H1 (cell line): ENCODE data around the gene TAF3. TPM values are rescaled to one million over a fixed set of nuclear protein-coding genes. Genes with fewer than 3 reads are reported as not detected.
A peak's percentile ranks its signal among the peaks of the same experiment; 100 is the strongest.

Experiments used
- CTCF ChIA-PET: fragments of 300-600 bp; sonication (Branson Sonifier 250); formaldehyde crosslinking; loops from one replicate; lab custom pipeline; 2021; ENCODE audit not compliant: partially characterized antibody; lab: Charles Lee
- POLR2A ChIA-PET: fragments of 300-600 bp; sonication (Branson Sonifier 250); formaldehyde crosslinking; loops from one replicate; lab custom pipeline; 2021; ENCODE audit warnings: inconsistent platforms; ENCODE audit not compliant: partially characterized antibody; lab: Charles Lee
- DNase-seq, 2 experiments: peaks; one replicate each; pipeline versions ENCODE4 v3.0.0 to v3.0.0-alpha.2; 2010 to 2022; ENCODE audit warnings: low spot score in 2 of 2, low read depth in 1 of 2, mixed read lengths in 1 of 2
- FAIRE-seq: peaks from 2 replicates; lab custom pipeline; 2011; peaks lifted over from hg19 to GRCh38; lab: Jason Lieb, UNC
- H2AFZ ChIP-seq: 2 replicates; pipeline ENCODE4 v1.8.1; 2012; ENCODE audit warnings: low read length, inconsistent platforms
- H2AK5ac ChIP-seq: 2 replicates; pipeline ENCODE4 v1.6.1; 2013; ENCODE audit warnings: low read depth, low read length
- H2BK120ac ChIP-seq: replicated peaks from 2 replicates; pipeline ENCODE3; 2013; ENCODE audit warnings: low read depth, low read length, inconsistent platforms
- H2BK12ac ChIP-seq: 2 replicates; pipeline ENCODE4 v1.6.1; 2013; ENCODE audit warnings: low read depth, low read length
- H2BK15ac ChIP-seq: 2 replicates; pipeline ENCODE4 v1.6.1; 2013; ENCODE audit warnings: low read length
- H2BK20ac ChIP-seq: 2 replicates; pipeline ENCODE4 v1.6.1; 2013; ENCODE audit warnings: low read length
- H2BK5ac ChIP-seq: 2 replicates; pipeline ENCODE4 v1.6.1; 2013; ENCODE audit warnings: low read depth, low read length
- H3K14ac ChIP-seq: 2 replicates; pipeline ENCODE4 v1.6.1; 2013; ENCODE audit warnings: inconsistent platforms; ENCODE audit not compliant: insufficient read length
- H3K18ac ChIP-seq: 2 replicates; pipeline ENCODE4 v1.6.1; 2013; ENCODE audit warnings: low read length; ENCODE audit errors: extremely low read depth
- H3K23ac ChIP-seq: 2 replicates; pipeline ENCODE4 v1.6.1; 2013; ENCODE audit warnings: inconsistent platforms; ENCODE audit not compliant: insufficient read length
- H3K23me2 ChIP-seq: 2 replicates; pipeline ENCODE4 v1.6.1; 2013; ENCODE audit warnings: low read depth, low read length
- H3K27ac ChIP-seq: 2 replicates; pipeline ENCODE4 v1.6.1; 2011; ENCODE audit warnings: low read depth, low read length, inconsistent platforms
- H3K27me3 ChIP-seq, 4 experiments: replicated peaks in 1 of 4; 1 replicate in 1 of 4; 2 replicates in 3 of 4; pipeline versions ENCODE4 v1.6.1 to v1.8.1; 2011 to 2013; ENCODE audit warnings: low read length in 3 of 4, mild to moderate bottlenecking in 3 of 4, inconsistent platforms in 2 of 4, mixed read lengths in 2 of 4, moderate library complexity in 1 of 4; ENCODE audit not compliant: control insufficient read depth in 3 of 4, insufficient read depth in 3 of 4; ENCODE audit errors: extremely low read depth in 1 of 4
- H3K36me3 ChIP-seq, 4 experiments: 2 replicates each; pipeline versions ENCODE4 v1.6.1 to v1.8.1; 2011 to 2013; ENCODE audit warnings: mild to moderate bottlenecking in 4 of 4, low read length in 3 of 4, moderate library complexity in 2 of 4, control low read depth in 1 of 4, inconsistent platforms in 1 of 4; ENCODE audit not compliant: insufficient read depth in 4 of 4, control insufficient read depth in 2 of 4
- H3K4ac ChIP-seq: replicated peaks from 2 replicates; pipeline ENCODE3; 2013; ENCODE audit warnings: low read length, low read depth, mixed read lengths, inconsistent platforms; ENCODE audit not compliant: insufficient read length
- H3K4me1 ChIP-seq, 4 experiments: replicated peaks in 1 of 4; 1 replicate in 1 of 4; 2 replicates in 3 of 4; pipeline versions ENCODE4 v1.6.1 to v1.8.1; 2011 to 2013; ENCODE audit warnings: low read length in 3 of 4, inconsistent platforms in 2 of 4, mixed read lengths in 1 of 4; ENCODE audit not compliant: insufficient read depth in 4 of 4, control insufficient read depth in 3 of 4
- H3K4me2 ChIP-seq, 2 experiments: 2 replicates each; pipeline versions ENCODE4 v1.6.1 to v1.8.1; 2011 to 2013; ENCODE audit warnings: low read depth in 2 of 2, low read length in 2 of 2, control low read depth in 1 of 2, inconsistent platforms in 1 of 2, mild to moderate bottlenecking in 1 of 2; ENCODE audit not compliant: insufficient read depth in 1 of 2
- H3K4me3 ChIP-seq, 4 experiments: fragments of 200-600, 300-600 bp in 1 of 4; sonication (generic), shearing (Covaris generic), sonication (Bioruptor Twin) in 1 of 4; 2 replicates each; pipeline versions ENCODE4 v1.5.1 to v1.8.1; 2011 to 2016; ENCODE audit warnings: low read length in 4 of 4, low read depth in 3 of 4, control low read depth in 2 of 4, inconsistent platforms in 2 of 4, mild to moderate bottlenecking in 2 of 4, mixed read lengths in 1 of 4, moderate library complexity in 1 of 4; ENCODE audit not compliant: insufficient read depth in 2 of 4; ENCODE audit errors: extremely low read depth in 1 of 4
- H3K56ac ChIP-seq: replicated peaks from 2 replicates; pipeline ENCODE3; 2013; ENCODE audit warnings: low read depth, mild to moderate bottlenecking, mixed read lengths, low read length, inconsistent platforms; ENCODE audit not compliant: insufficient read length
- H3K79me1 ChIP-seq: 2 replicates; pipeline ENCODE4 v1.6.1; 2013; ENCODE audit warnings: low read depth, low read length, control low read depth
- H3K79me2 ChIP-seq, 2 experiments: 2 replicates each; pipeline versions ENCODE4 v1.6.1 to v1.8.1; 2012 to 2013; ENCODE audit warnings: low read length in 2 of 2, mild to moderate bottlenecking in 2 of 2, inconsistent platforms in 1 of 2; ENCODE audit not compliant: insufficient read depth in 2 of 2, control insufficient read depth in 1 of 2
- H3K9ac ChIP-seq, 4 experiments: replicated peaks in 1 of 4; 1 replicate in 1 of 4; 2 replicates in 3 of 4; pipeline versions ENCODE4 v1.6.1 to v1.8.1; 2011 to 2013; ENCODE audit warnings: low read depth in 3 of 4, low read length in 3 of 4, control low read depth in 2 of 4, mild to moderate bottlenecking in 2 of 4, moderate library complexity in 2 of 4, inconsistent platforms in 1 of 4; ENCODE audit errors: extremely low read depth in 1 of 4
- H3K9me3 ChIP-seq, 2 experiments: 2 replicates each; pipeline versions ENCODE4 v1.6.1 to v1.8.1; 2012 to 2013; ENCODE audit warnings: mild to moderate bottlenecking in 2 of 2, moderate library complexity in 2 of 2, control low read depth in 1 of 2, inconsistent platforms in 1 of 2, low read depth in 1 of 2, low read length in 1 of 2, mixed read lengths in 1 of 2; ENCODE audit not compliant: insufficient read depth in 2 of 2
- H4K20me1 ChIP-seq, 2 experiments: replicated peaks in 1 of 2; 2 replicates each; pipeline versions ENCODE3 to v1.8.1; 2011 to 2013; ENCODE audit warnings: inconsistent platforms in 2 of 2, low read length in 2 of 2, mild to moderate bottlenecking in 1 of 2; ENCODE audit not compliant: insufficient read depth in 2 of 2, control insufficient read depth in 1 of 2
- H4K5ac ChIP-seq: 2 replicates; pipeline ENCODE4 v1.6.1; 2013; ENCODE audit warnings: low read length, low read depth, mixed read lengths, inconsistent platforms; ENCODE audit not compliant: insufficient read length
- H4K8ac ChIP-seq: 2 replicates; pipeline ENCODE4 v1.8.0; 2013; ENCODE audit warnings: mild to moderate bottlenecking, moderate library complexity, low read length, inconsistent platforms; ENCODE audit not compliant: insufficient read depth; ENCODE audit errors: extremely low read depth
- H4K91ac ChIP-seq: replicated peaks from 2 replicates; pipeline ENCODE3; 2013; ENCODE audit warnings: low read length, mixed read lengths, inconsistent platforms; ENCODE audit not compliant: insufficient read length
- ASH2L ChIP-seq: fragments of 200-600, 300-600 bp; sonication (generic); IDR thresholded peaks from one replicate; pipeline ENCODE4 v1.7.1; 2017; ENCODE audit warnings: low read length
- HDAC2 ChIP-seq, 2 experiments: fragments of 300-600 bp in 1 of 2; sonication (generic) in 1 of 2; IDR thresholded peaks; 2 replicates each; pipeline ENCODE4 v1.6.1; 2011 to 2012; ENCODE audit warnings: low read depth in 2 of 2, low read length in 2 of 2, mild to moderate bottlenecking in 2 of 2, moderate library complexity in 2 of 2, borderline replicate concordance in 1 of 2, inconsistent platforms in 1 of 2
- TAF7 ChIP-seq: optimal IDR thresholded peaks from 2 replicates; pipeline ENCODE3; 2011; ENCODE audit warnings: low read depth, mild to moderate bottlenecking, inconsistent platforms, low read length, moderate library complexity, borderline replicate concordance
- TCF12 ChIP-seq: IDR thresholded peaks from 2 replicates; pipeline ENCODE4 v1.6.1; 2011; ENCODE audit warnings: low read depth, mild to moderate bottlenecking, low read length
- ZNF274 ChIP-seq: IDR thresholded peaks from 2 replicates; pipeline ENCODE4 v1.7.0; 2012; ENCODE audit warnings: low read length, borderline replicate concordance; ENCODE audit errors: extremely low read depth
- WGBS, 2 experiments: shearing (Covaris generic) in 1 of 2; methylation state at CpG; one replicate each; pipeline versions ENCODE4 v1.1.6 to v1.1.7; 2013 to 2015; ENCODE audit warnings: low lambda C conversion rate in 2 of 2, mixed read lengths in 2 of 2, inconsistent platforms in 1 of 2, low coverage in 1 of 2, missing lambda C conversion rate in 1 of 2; ENCODE audit not compliant: insufficient replicate concordance in 2 of 2, insufficient coverage in 1 of 2, insufficient read length in 1 of 2; ENCODE audit errors: extremely low coverage in 1 of 2, missing lambda C conversion rate in 1 of 2; 5-methylcytosine and 5-hydroxymethylcytosine counted together
- polyA plus RNA-seq, 7 experiments: library from polyadenylated mRNA; depleted of rRNA in 3 of 7; stranded (reverse) in 5 of 7; unstranded in 2 of 7; fragments of >200 nt in 5 of 7; fragments of 200-250 nt in 2 of 7; gene quantifications; 1 replicate in 5 of 7; 2 replicates in 1 of 7; 4 replicates in 1 of 7; pipeline versions ENCODE4 v1.2.1 to v1.2.3, GENCODE V29; 2011 to 2013; ENCODE audit warnings: missing spikeins in 2 of 7, mixed read lengths in 2 of 7
- total RNA-seq: library from RNA; stranded (reverse); fragmentation: NEBNext Ultra II Directional; extraction: Animal tissue kit (Norgen Biotek cat#: 25700); gene quantifications from 2 replicates; pipeline ENCODE4 v1.2.1, GENCODE V29; 2021

The TAF3 gene
- total and polyA plus RNA-seq, 2 of the 8 experiments (the other 6 are each of a cell fraction or from before 2014, with no cell fraction given), result 1.5 to 11.2 TPM

GRCh38 chr10:7788639-7789286 lies 29.5 kb upstream of the TAF3 start:
- 12% methylated on average over 17 of the region's 25 CpGs; no CpG with 5 or more reads in 1 of the 2 experiments for WGBS, 2 experiments
- Histone ChIP-seq H2BK15ac (no peak overlapping the region), H3K9ac (peak overlapping the region; percentile 73 to 92 (median 84)), H3K56ac (peak overlapping the region; percentile 55), H3K9me3 (no peaks in the 10 kb centered on the region), H3K4ac (no peak overlapping the region), H2BK12ac (no peak overlapping the region), H2AFZ (no peak overlapping the region), H3K79me1 (peaks cover 2% of the 10 kb centered on the region; the same call in 1 of the 2 replicates), H4K20me1 (peaks cover 7 to 8% of the 10 kb centered on the region in 2 experiments), H3K4me1 (peaks cover 0 to 5% (median 1%) of the 10 kb centered on the region in 4 experiments; a peak in 4 of 7 replicates), H3K4me2 (peak overlapping the region; percentile 89 to 94), H3K23ac (no peak overlapping the region)
- no peak for DNase-seq
- CTCF ChIA-PET, result interaction anchor here (0.7 to 1.3 kb wide), 4 partner anchors 9 to 264 kb away, joined by 3 to 4 read pairs (median 4); no protein-coding TSS in a partner anchor
- TF ChIP-seq ZNF274 (no peak), TCF12 (no peak), ASH2L (peak; percentile 3), HDAC2 (IDR thresholded peaks at IDR 0.05; ENCODE audit: borderline replicate concordance in 1 of 2, low read depth in 2 of 2, low read length in 2 of 2) (0 out of 4 replicates have a peak, but pooled peaks of 1 of the 2 experiments have one; percentile 49), TAF7 (no peak)
- TF ChIP-seq, all 59 proteins: peak for 2
- Histone ChIP-seq H3K23me2 (0 out of 2 replicates have a peak, but pooled peaks cover 9% of the 10 kb centered on the region), H4K5ac (no peak overlapping the region), H3K79me2 (peaks cover 24 to 95% of the 10 kb centered on the region in 2 experiments), H3K27ac (peak overlapping the region; percentile 59), H2AK5ac (no peak overlapping the region), H2BK120ac (no peak overlapping the region), H3K18ac (no peak overlapping the region), H3K4me3 (peak overlapping the region; percentile 77 to 98 (median 92)), H3K27me3 (no peaks in the 10 kb centered on the region), H4K8ac (peak overlapping the region; percentile 93; the same call in 1 of the 2 replicates), H2BK5ac (peak overlapping the region; percentile 82), H3K36me3 (peaks cover 0 to 16% (median 0%) of the 10 kb centered on the region in 4 experiments; a peak in 2 of 8 replicates), H3K14ac (no peak overlapping the region), H2BK20ac (no peak overlapping the region), H4K91ac (no peak overlapping the region)
- no peak for FAIRE-seq
- POLR2A ChIA-PET, result interaction anchor here (0.6 to 3.2 kb wide), 8 partner anchors 10 to 257 kb away, joined by 3 to 28 read pairs (median 5); partner anchors contain the start of gene TAF3
